ENCODE measurements around the gene SLC2A4.
"Not testable (repeated sequence)": the region's sequence is repeated elsewhere in the genome, so short reads cannot be mapped to it uniquely, and the experiment has no call there.

Gene SLC2A4

GRCh38 chr17:7241783-7242716, 39.5 kb upstream of the SLC2A4 start, which contains the start of gene GABARAP:
Gene GABARAP (minus strand): TSS chr17:7242449. CDS start chr17:7242330, 119 bp downstream.
- Histone ChIP-seq H4K20me1 (ENCODE audit: insufficient read depth) (no peaks in the 10 kb centered on the region), H3K27me3 (ENCODE audit: insufficient read depth, low read depth) (no peaks in the 10 kb centered on the region), H3K79me2 (ENCODE audit: insufficient read depth, low read depth) (no peaks in the 10 kb centered on the region), H3K4me1 (ENCODE audit: low read depth, poor library complexity, severe bottlenecking) (no peaks in the 10 kb centered on the region), H3K4me3 (IDR thresholded peaks at IDR 0.05; ENCODE audit: insufficient read depth, low read depth, low read length) (no peak within 1 kb of the TSS), H3K9ac (peak within 1 kb of the TSS; percentile 39; the same call in 1 of the 2 replicates), H2AFZ (ENCODE audit: low read depth) (peak within 1 kb of the TSS; percentile 34; the same call in 1 of the 2 replicates), H3K36me3 (ENCODE audit: insufficient read depth) (no peaks in the 10 kb centered on the region), H3K4me2 (peak within 1 kb of the TSS; percentile 45; the same call in 1 of the 2 replicates), H3K27ac (peak within 1 kb of the TSS; percentile 39)
- no peak for TF ChIP-seq CTCF (conservative IDR thresholded peaks at IDR 0.05; ENCODE audit: low read depth, low read length)

GRCh38 chr17:7242717-7243452, 38.6 kb upstream of the SLC2A4 start:
- peak overlapping the region; percentile 39; the same call in 1 of the 2 replicates for H3K9ac ChIP-seq
- H3K27me3 ChIP-seq (ENCODE audit: insufficient read depth, low read depth), result no peaks in the 10 kb centered on the region
- H3K79me2 ChIP-seq (ENCODE audit: insufficient read depth, low read depth), result no peaks in the 10 kb centered on the region
- peak overlapping the region; percentile 34; the same call in 1 of the 2 replicates for H2AFZ ChIP-seq (ENCODE audit: low read depth)
- H3K27ac ChIP-seq, result peak overlapping the region; percentile 39
- no peaks in the 10 kb centered on the region for H3K36me3 ChIP-seq (ENCODE audit: insufficient read depth)
- no peak overlapping the region for H3K4me3 ChIP-seq (IDR thresholded peaks at IDR 0.05; ENCODE audit: insufficient read depth, low read depth, low read length)
- no peak overlapping the region for H3K4me2 ChIP-seq
- no peaks in the 10 kb centered on the region for H4K20me1 ChIP-seq (ENCODE audit: insufficient read depth)
- no peaks in the 10 kb centered on the region for H3K4me1 ChIP-seq (ENCODE audit: low read depth, poor library complexity, severe bottlenecking)
- no peak for TF ChIP-seq CTCF (conservative IDR thresholded peaks at IDR 0.05; ENCODE audit: low read depth, low read length)

- no peak overlapping the region for H3K9ac ChIP-seq
- no peaks in the 10 kb centered on the region for H3K4me1 ChIP-seq (ENCODE audit: low read depth, poor library complexity, severe bottlenecking)
- H3K4me3 ChIP-seq (IDR thresholded peaks at IDR 0.05; ENCODE audit: insufficient read depth, low read depth, low read length), result no peak overlapping the region
- no peak overlapping the region for H3K4me2 ChIP-seq
- H2AFZ ChIP-seq (ENCODE audit: low read depth), result no peak overlapping the region
- no peaks in the 10 kb centered on the region for H4K20me1 ChIP-seq (ENCODE audit: insufficient read depth)
- H3K27me3 ChIP-seq (ENCODE audit: insufficient read depth, low read depth), result no peaks in the 10 kb centered on the region
- H3K36me3 ChIP-seq (ENCODE audit: insufficient read depth), result no peaks in the 10 kb centered on the region
- no peaks in the 10 kb centered on the region for H3K79me2 ChIP-seq (ENCODE audit: insufficient read depth, low read depth)
- no peak overlapping the region for H3K27ac ChIP-seq
- no peak for TF ChIP-seq CTCF (conservative IDR thresholded peaks at IDR 0.05; ENCODE audit: low read depth, low read length)
Observed at GRCh38 chr17:7243453-7243729, 38.1 kb upstream of the SLC2A4 start.

- H4K20me1 ChIP-seq (ENCODE audit: insufficient read depth); H3K79me2 ChIP-seq (ENCODE audit: insufficient read depth, low read depth); H3K36me3 ChIP-seq (ENCODE audit: insufficient read depth); H2AFZ ChIP-seq (ENCODE audit: low read depth); H3K27ac ChIP-seq; H3K27me3 ChIP-seq (ENCODE audit: insufficient read depth, low read depth); H3K9ac ChIP-seq; H3K4me2 ChIP-seq; H3K4me1 ChIP-seq (ENCODE audit: low read depth, poor library complexity, severe bottlenecking); H3K4me3 ChIP-seq (IDR thresholded peaks at IDR 0.05; ENCODE audit: insufficient read depth, low read depth, low read length): not testable (repeated sequence)
Observed at GRCh38 chr17:7243838-7244237, 37.7 kb upstream of the SLC2A4 start.
